ENCODE measurements around the gene GALNT18.

- TF ChIP-seq, protein P1, sequence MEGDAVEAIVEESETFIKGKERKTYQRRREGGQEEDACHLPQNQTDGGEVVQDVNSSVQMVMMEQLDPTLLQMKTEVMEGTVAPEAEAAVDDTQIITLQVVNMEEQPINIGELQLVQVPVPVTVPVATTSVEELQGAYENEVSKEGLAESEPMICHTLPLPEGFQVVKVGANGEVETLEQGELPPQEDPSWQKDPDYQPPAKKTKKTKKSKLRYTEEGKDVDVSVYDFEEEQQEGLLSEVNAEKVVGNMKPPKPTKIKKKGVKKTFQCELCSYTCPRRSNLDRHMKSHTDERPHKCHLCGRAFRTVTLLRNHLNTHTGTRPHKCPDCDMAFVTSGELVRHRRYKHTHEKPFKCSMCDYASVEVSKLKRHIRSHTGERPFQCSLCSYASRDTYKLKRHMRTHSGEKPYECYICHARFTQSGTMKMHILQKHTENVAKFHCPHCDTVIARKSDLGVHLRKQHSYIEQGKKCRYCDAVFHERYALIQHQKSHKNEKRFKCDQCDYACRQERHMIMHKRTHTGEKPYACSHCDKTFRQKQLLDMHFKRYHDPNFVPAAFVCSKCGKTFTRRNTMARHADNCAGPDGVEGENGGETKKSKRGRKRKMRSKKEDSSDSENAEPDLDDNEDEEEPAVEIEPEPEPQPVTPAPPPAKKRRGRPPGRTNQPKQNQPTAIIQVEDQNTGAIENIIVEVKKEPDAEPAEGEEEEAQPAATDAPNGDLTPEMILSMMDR (IDR thresholded peaks at IDR 0.05; ENCODE audit: low read length) = no peak
- TF ChIP-seq EZH2 (optimal IDR thresholded peaks at IDR 0.05; ENCODE audit: low read depth, low read length) = no peak
- no peak for TF ChIP-seq EZH2phosphoT487 (IDR thresholded peaks at IDR 0.05; ENCODE audit: low read length)
These were observed 337.3 kb downstream of the GALNT18 start for GRCh38 chr11:11284481-11284880.
